DOHH2 (cell line): Measurements from ENCODE around the gene TAS2R14.

Experiments used
- EZH2phosphoT487 ChIP-seq: fragments of 200-600 bp; sonication (generic); IDR thresholded peaks from 2 replicates; pipeline ENCODE4 v1.6.1; 2017; ENCODE audit warnings: borderline replicate concordance, mild to moderate bottlenecking, antibody characterized with exemption, low read length, moderate library complexity, mixed read lengths
- TF ChIP-seq, protein P1 (sequence below): fragments of 200-600 bp; sonication (generic); IDR thresholded peaks from one replicate; pipeline ENCODE4 v1.5.1; 2014; ENCODE audit warnings: antibody characterized with exemption, mild to moderate bottlenecking, low read depth, low read length; ENCODE audit not compliant: poor library complexity, severe bottlenecking

- no peak for TF ChIP-seq EZH2phosphoT487
- TF ChIP-seq, protein P1, sequence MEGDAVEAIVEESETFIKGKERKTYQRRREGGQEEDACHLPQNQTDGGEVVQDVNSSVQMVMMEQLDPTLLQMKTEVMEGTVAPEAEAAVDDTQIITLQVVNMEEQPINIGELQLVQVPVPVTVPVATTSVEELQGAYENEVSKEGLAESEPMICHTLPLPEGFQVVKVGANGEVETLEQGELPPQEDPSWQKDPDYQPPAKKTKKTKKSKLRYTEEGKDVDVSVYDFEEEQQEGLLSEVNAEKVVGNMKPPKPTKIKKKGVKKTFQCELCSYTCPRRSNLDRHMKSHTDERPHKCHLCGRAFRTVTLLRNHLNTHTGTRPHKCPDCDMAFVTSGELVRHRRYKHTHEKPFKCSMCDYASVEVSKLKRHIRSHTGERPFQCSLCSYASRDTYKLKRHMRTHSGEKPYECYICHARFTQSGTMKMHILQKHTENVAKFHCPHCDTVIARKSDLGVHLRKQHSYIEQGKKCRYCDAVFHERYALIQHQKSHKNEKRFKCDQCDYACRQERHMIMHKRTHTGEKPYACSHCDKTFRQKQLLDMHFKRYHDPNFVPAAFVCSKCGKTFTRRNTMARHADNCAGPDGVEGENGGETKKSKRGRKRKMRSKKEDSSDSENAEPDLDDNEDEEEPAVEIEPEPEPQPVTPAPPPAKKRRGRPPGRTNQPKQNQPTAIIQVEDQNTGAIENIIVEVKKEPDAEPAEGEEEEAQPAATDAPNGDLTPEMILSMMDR, result no peak
Measured at GRCh38 chr12:10943167-10943566, 4.1 kb upstream of the TAS2R14 start.
